ENCODE data around the gene DTD2.

The DTD2 gene

GRCh38 chr14:31402764-31403439 lies 54.4 kb downstream of the DTD2 start:
- TF ChIP-seq GATA2 (IDR thresholded peaks at IDR 0.05; ENCODE audit: low read depth, low read length) (no peak), GATA3 (IDR thresholded peaks at IDR 0.05; ENCODE audit: low read depth, low read length) (no peak)

- TF ChIP-seq GATA2 (IDR thresholded peaks at IDR 0.05; ENCODE audit: low read depth, low read length) (no peak), GATA3 (IDR thresholded peaks at IDR 0.05; ENCODE audit: low read depth, low read length) (no peak)
Observed at GRCh38 chr14:31401369-31401932, 55.9 kb downstream of the DTD2 start.

GRCh38 chr14:31400031-31400638 lies 57.2 kb downstream of the DTD2 start:
- no peak for TF ChIP-seq GATA2 (IDR thresholded peaks at IDR 0.05; ENCODE audit: low read depth, low read length)
- TF ChIP-seq GATA3 (IDR thresholded peaks at IDR 0.05; ENCODE audit: low read depth, low read length): no peak
